GM10266 (cell line): ENCODE measurements around the gene ABCA6.

Experiments used
- DNase-seq: peaks from one replicate; pipeline ENCODE4 v3.0.0; 2012; ENCODE audit errors: extremely low spot score
- CTCF ChIP-seq: IDR thresholded peaks from 2 replicates; pipeline ENCODE4 v1.5.1; 2012; ENCODE audit warnings: mild to moderate bottlenecking, low read depth; ENCODE audit not compliant: control insufficient read depth, insufficient read depth; ENCODE audit errors: missing control alignments

The ABCA6 gene

GRCh38 chr17:69061721-69062556 lies 79.8 kb downstream of the ABCA6 start:
- no peak for DNase-seq
- TF ChIP-seq CTCF = no peak

- DNase-seq = no peak
- no peak for TF ChIP-seq CTCF
Measured at GRCh38 chr17:69060822-69061221, 80.9 kb downstream of the ABCA6 start, which contains the start of gene ABCA9. Gene ABCA9, minus strand, starts transcription at chr17:69060927. Its CDS starts 9,801 bp downstream, at chr17:69051126.

- DNase-seq = no peak
- no peak for TF ChIP-seq CTCF
Measured at GRCh38 chr17:69059458-69060175, 82.1 kb downstream of the ABCA6 start.

GRCh38 chr17:69058165-69058564 lies 83.5 kb downstream of the ABCA6 start:
- no peak for DNase-seq
- TF ChIP-seq CTCF = no peak

- no peak for TF ChIP-seq CTCF
- no peak for DNase-seq
Measured at GRCh38 chr17:69057280-69057679, 84.4 kb downstream of the ABCA6 start.

GRCh38 chr17:69056179-69056823 lies 85.4 kb downstream of the ABCA6 start:
- DNase-seq = no peak
- no peak for TF ChIP-seq CTCF
